SK-N-MC (cell line): ENCODE results near the gene PRKN.

Source experiments
- DNase-seq: peaks from one replicate; pipeline ENCODE4 v3.0.0-alpha.2; 2011; ENCODE audit warnings: low read depth, low spot score
- H3K27ac ChIP-seq: fragments of 200-600 bp; sonication (generic); 2 replicates; pipeline ENCODE4 v1.5.1; 2016; ENCODE audit warnings: mixed run types
- H3K36me3 ChIP-seq: fragments of 200-600 bp; sonication (generic); 2 replicates; pipeline ENCODE4 v1.6.1; 2017; ENCODE audit warnings: antibody characterized with exemption, low read length, mixed read lengths; ENCODE audit not compliant: insufficient read depth
- H3K4me3 ChIP-seq: fragments of 200-600 bp; sonication (generic); 2 replicates; pipeline ENCODE4 v1.5.1; 2016
- H3K9ac ChIP-seq: fragments of 200-600 bp; sonication (generic); 2 replicates; pipeline ENCODE4 v1.8.0; 2017; ENCODE audit warnings: mixed run types, mixed read lengths; ENCODE audit not compliant: insufficient read length
- H3K9me3 ChIP-seq: fragments of 200-600 bp; sonication (generic); 2 replicates; pipeline ENCODE4 v1.6.1; 2017; ENCODE audit warnings: low read depth, mild to moderate bottlenecking, antibody characterized with exemption, low read length, moderate library complexity, mixed read lengths
- EZH2 ChIP-seq: fragments of 200-600 bp; sonication (generic); IDR thresholded peaks from one replicate; pipeline ENCODE4 v1.6.1; 2017; ENCODE audit warnings: antibody characterized with exemption
- FOXP2 ChIP-seq: optimal IDR thresholded peaks from 2 replicates; pipeline ENCODE3; 2011; ENCODE audit warnings: mild to moderate bottlenecking, moderate library complexity; ENCODE audit not compliant: insufficient read depth; ENCODE audit errors: extremely low read length, control extremely low read depth
- POLR2AphosphoS5 ChIP-seq: IDR thresholded peaks from 2 replicates; pipeline ENCODE4 v1.6.1; 2012; ENCODE audit warnings: mild to moderate bottlenecking, low read depth, low read length, borderline replicate concordance

Gene PRKN

GRCh38 chr6:161684731-161685475, 1042.7 kb downstream of the PRKN start:
- no peaks in the 10 kb centered on the region for H3K36me3 ChIP-seq
- no peaks in the 10 kb centered on the region for H3K9me3 ChIP-seq
- no peak overlapping the region for H3K9ac ChIP-seq
- H3K27ac ChIP-seq = no peak overlapping the region
- TF ChIP-seq FOXP2 (no peak), POLR2AphosphoS5 (no peak), EZH2 (no peak)
- DNase-seq = no peak
- no peak overlapping the region for H3K4me3 ChIP-seq

- Histone ChIP-seq H3K4me3 (no peak overlapping the region), H3K36me3 (no peaks in the 10 kb centered on the region), H3K9me3 (no peaks in the 10 kb centered on the region), H3K27ac (no peak overlapping the region), H3K9ac (no peak overlapping the region)
- TF ChIP-seq POLR2AphosphoS5 (no peak), EZH2 (no peak), FOXP2 (no peak)
- DNase-seq = no peak
Measured at GRCh38 chr6:161683400-161683799, 1044.2 kb downstream of the PRKN start.

GRCh38 chr6:161682982-161683381, 1044.6 kb downstream of the PRKN start:
- Histone ChIP-seq H3K9me3 (no peaks in the 10 kb centered on the region), H3K4me3 (no peak overlapping the region), H3K9ac (no peak overlapping the region), H3K36me3 (no peaks in the 10 kb centered on the region), H3K27ac (no peak overlapping the region)
- TF ChIP-seq EZH2 (no peak), FOXP2 (no peak), POLR2AphosphoS5 (no peak)
- DNase-seq = no peak

GRCh38 chr6:161679980-161680538, 1047.5 kb downstream of the PRKN start:
- DNase-seq = no peak
- TF ChIP-seq EZH2 (no peak), FOXP2 (no peak), POLR2AphosphoS5 (no peak)
- no peak overlapping the region for H3K9ac ChIP-seq

GRCh38 chr6:161677188-161677587, 1050.4 kb downstream of the PRKN start:
- TF ChIP-seq FOXP2 (no peak), EZH2 (no peak), POLR2AphosphoS5 (no peak)
- H3K27ac ChIP-seq = no peak overlapping the region
- no peaks in the 10 kb centered on the region for H3K9me3 ChIP-seq
- no peaks in the 10 kb centered on the region for H3K36me3 ChIP-seq
- no peak for DNase-seq
- H3K9ac ChIP-seq = no peak overlapping the region
- no peak overlapping the region for H3K4me3 ChIP-seq

More at GRCh38 chr6:161679980-161680538, 1047.5 kb downstream of the PRKN start:
- H3K27ac ChIP-seq = no peak overlapping the region
- H3K9me3 ChIP-seq = no peaks in the 10 kb centered on the region
- H3K4me3 ChIP-seq = no peak overlapping the region
- no peaks in the 10 kb centered on the region for H3K36me3 ChIP-seq

GRCh38 chr6:161676586-161676985, 1051.0 kb downstream of the PRKN start:
- no peak overlapping the region for H3K4me3 ChIP-seq
- TF ChIP-seq EZH2 = no peak
- no peak for TF ChIP-seq FOXP2
- no peak for TF ChIP-seq POLR2AphosphoS5

GRCh38 chr6:161674930-161675682, 1052.5 kb downstream of the PRKN start:
- Histone ChIP-seq H3K27ac (no peak overlapping the region), H3K4me3 (no peak overlapping the region), H3K9ac (no peak overlapping the region), H3K9me3 (no peaks in the 10 kb centered on the region), H3K36me3 (no peaks in the 10 kb centered on the region)
- DNase-seq = no peak
- TF ChIP-seq POLR2AphosphoS5 (no peak), FOXP2 (no peak)

More at GRCh38 chr6:161676586-161676985, 1051.0 kb downstream of the PRKN start:
- Histone ChIP-seq H3K36me3 (no peaks in the 10 kb centered on the region), H3K27ac (no peak overlapping the region), H3K9ac (no peak overlapping the region), H3K9me3 (no peaks in the 10 kb centered on the region)
- DNase-seq = no peak

GRCh38 chr6:161673026-161673425, 1054.5 kb downstream of the PRKN start:
- Histone ChIP-seq H3K9ac (no peak overlapping the region), H3K9me3 (no peaks in the 10 kb centered on the region), H3K36me3 (no peaks in the 10 kb centered on the region), H3K27ac (no peak overlapping the region), H3K4me3 (no peak overlapping the region)
- DNase-seq = no peak
- TF ChIP-seq FOXP2 = no peak
- TF ChIP-seq EZH2 = no peak
- TF ChIP-seq POLR2AphosphoS5 = no peak
